ENCODE measurements around the gene ZBTB25.

Gene ZBTB25

GRCh38 chr14:64513271-64513670 is 9.6 kb upstream of the ZBTB25 start:
- DNase-seq, result no peak

- no peak for DNase-seq
Observed at GRCh38 chr14:64510825-64511671, 7.4 kb upstream of the ZBTB25 start.

GRCh38 chr14:64509036-64509435 is 5.4 kb upstream of the ZBTB25 start:
- no peak for DNase-seq

GRCh38 chr14:64508215-64508776 is 4.7 kb upstream of the ZBTB25 start:
- DNase-seq, result no peak

GRCh38 chr14:64507376-64508156 is 3.9 kb upstream of the ZBTB25 start:
- no peak for DNase-seq

- DNase-seq, result no peak
Observed at GRCh38 chr14:64506721-64507120, 3.1 kb upstream of the ZBTB25 start.

GRCh38 chr14:64504897-64505794 is 1.5 kb upstream of the ZBTB25 start:
- DNase-seq, result peak; percentile 48

- DNase-seq, result peak; percentile 68
Observed at GRCh38 chr14:64504310-64504896, 765 bp upstream of the ZBTB25 start, which contains the start of gene ZBTB1. ZBTB1 (plus strand) TSS chr14:64504770; CDS start chr14:64521505, 16,735 bp downstream.

GRCh38 chr14:64502887-64503433 is 678 bp downstream of the ZBTB25 start:
- no peak for DNase-seq

- DNase-seq, result no peak
Observed at GRCh38 chr14:64502456-64502855, 1.2 kb downstream of the ZBTB25 start.

- no peak for DNase-seq
Observed at GRCh38 chr14:64501411-64502171, 2.0 kb downstream of the ZBTB25 start.

GRCh38 chr14:64500088-64500487 is 3.5 kb downstream of the ZBTB25 start:
- no peak for DNase-seq

- no peak for DNase-seq
Observed at GRCh38 chr14:64496764-64497163, 6.9 kb downstream of the ZBTB25 start.

GRCh38 chr14:64495252-64495651 is 8.4 kb downstream of the ZBTB25 start:
- DNase-seq, result no peak

GRCh38 chr14:64493455-64493854 is 10.2 kb downstream of the ZBTB25 start:
- no peak for DNase-seq

GRCh38 chr14:64491637-64492036 is 12.0 kb downstream of the ZBTB25 start:
- no peak for DNase-seq

GRCh38 chr14:64488590-64489099 is 15.0 kb downstream of the ZBTB25 start:
- DNase-seq, result no peak

- DNase-seq, result no peak
Observed at GRCh38 chr14:64478634-64479250, 24.9 kb downstream of the ZBTB25 start.

GRCh38 chr14:64476438-64476837 is 27.2 kb downstream of the ZBTB25 start:
- no peak for DNase-seq

GRCh38 chr14:64475585-64476273 is 27.9 kb downstream of the ZBTB25 start:
- DNase-seq, result no peak

Measured in NCI-H524 treated with DMSO at 0.1 percent for 48 hours (cell line).